ENCODE results near the gene ZNF474. TPM values are rescaled to one million over a fixed set of nuclear protein-coding genes. Genes with fewer than 3 reads are reported as not detected.
"Not testable (repeated sequence)": the region's sequence is repeated elsewhere in the genome, so short reads cannot be mapped to it uniquely, and the experiment has no call there.

The ZNF474 gene
- under 1 TPM in 2 of 3 donors, not detected in 1; 0.25 to 0.40 TPM for total RNA-seq

- no peak for DNase-seq
- ATAC-seq = no peak
- Mint-ChIP-seq H3K4me3 (no peak within 1 kb of the TSS), H3K27me3 (ENCODE audit: low read depth) (peaks cover 2% of the 10 kb centered on the region), H3K9me3 (no peaks in the 10 kb centered on the region), H3K36me3 (ENCODE audit: insufficient read depth) (no peaks in the 10 kb centered on the region), H3K4me1 (ENCODE audit: low read depth) (no peaks in the 10 kb centered on the region)
Measured at GRCh38 chr5:122129306-122129705, at the start of gene ZNF474. ZNF474 (plus strand) TSS chr5:122129546; CDS start chr5:122151991, 22,445 bp downstream.

- Mint-ChIP-seq H3K36me3 (ENCODE audit: insufficient read depth) (no peaks in the 10 kb centered on the region), H3K27me3 (ENCODE audit: low read depth) (peaks cover 28% of the 10 kb centered on the region), H3K4me1 (ENCODE audit: low read depth) (peaks cover 13% of the 10 kb centered on the region), H3K4me3 (no peak overlapping the region), H3K9me3 (no peaks in the 10 kb centered on the region)
- no peak for ATAC-seq
- DNase-seq = no peak
Measured at GRCh38 chr5:122081541-122081940, 47.8 kb upstream of the ZNF474 start.

GRCh38 chr5:122083535-122083934 is 45.8 kb upstream of the ZNF474 start:
- peaks cover 14% of the 10 kb centered on the region for H3K27me3 Mint-ChIP-seq (ENCODE audit: low read depth)
- H3K4me3 Mint-ChIP-seq = no peak overlapping the region
- H3K9me3 Mint-ChIP-seq = no peaks in the 10 kb centered on the region
- H3K36me3 Mint-ChIP-seq (ENCODE audit: insufficient read depth) = no peaks in the 10 kb centered on the region
- ATAC-seq = no peak
- H3K4me1 Mint-ChIP-seq (ENCODE audit: low read depth) = no peaks in the 10 kb centered on the region
- no peak for DNase-seq

GRCh38 chr5:122085041-122085440 is 44.3 kb upstream of the ZNF474 start:
- ATAC-seq (no peak), DNase-seq (no peak)
- Mint-ChIP-seq H3K4me1 (ENCODE audit: low read depth) (no peaks in the 10 kb centered on the region), H3K27me3 (ENCODE audit: low read depth) (peaks cover 4% of the 10 kb centered on the region), H3K4me3 (no peak overlapping the region), H3K36me3 (ENCODE audit: insufficient read depth) (no peaks in the 10 kb centered on the region), H3K9me3 (no peaks in the 10 kb centered on the region)

- H3K4me3 Mint-ChIP-seq = no peak overlapping the region
- H3K36me3 Mint-ChIP-seq (ENCODE audit: insufficient read depth) = no peaks in the 10 kb centered on the region
- DNase-seq (no peak), ATAC-seq (no peak)
- no peaks in the 10 kb centered on the region for H3K4me1 Mint-ChIP-seq (ENCODE audit: low read depth)
- H3K27me3 Mint-ChIP-seq (ENCODE audit: low read depth) = peaks cover 3% of the 10 kb centered on the region
- no peaks in the 10 kb centered on the region for H3K9me3 Mint-ChIP-seq
Measured at GRCh38 chr5:122089096-122090013, 40.0 kb upstream of the ZNF474 start.

- Mint-ChIP-seq H3K36me3 (ENCODE audit: insufficient read depth) (no peaks in the 10 kb centered on the region), H3K4me1 (ENCODE audit: low read depth) (no peaks in the 10 kb centered on the region), H3K9me3 (no peaks in the 10 kb centered on the region), H3K4me3 (no peak overlapping the region), H3K27me3 (ENCODE audit: low read depth) (peaks cover 3% of the 10 kb centered on the region)
- DNase-seq (no peak), ATAC-seq (no peak)
Measured at GRCh38 chr5:122091936-122092600, 37.3 kb upstream of the ZNF474 start.

- Mint-ChIP-seq H3K9me3 (no peaks in the 10 kb centered on the region), H3K4me1 (ENCODE audit: low read depth) (no peaks in the 10 kb centered on the region), H3K27me3 (ENCODE audit: low read depth) (peaks cover 3% of the 10 kb centered on the region), H3K4me3 (no peak overlapping the region), H3K36me3 (ENCODE audit: insufficient read depth) (no peaks in the 10 kb centered on the region)
- DNase-seq (no peak), ATAC-seq (no peak)
Measured at GRCh38 chr5:122093415-122094180, 35.7 kb upstream of the ZNF474 start.

- not testable (repeated sequence) for H3K9me3 Mint-ChIP-seq; DNase-seq; ATAC-seq; H3K4me3 Mint-ChIP-seq; H3K27me3 Mint-ChIP-seq (ENCODE audit: low read depth); H3K4me1 Mint-ChIP-seq (ENCODE audit: low read depth); H3K36me3 Mint-ChIP-seq (ENCODE audit: insufficient read depth)
Measured at GRCh38 chr5:122094251-122094650, 35.1 kb upstream of the ZNF474 start.

- Mint-ChIP-seq H3K36me3 (ENCODE audit: insufficient read depth) (no peaks in the 10 kb centered on the region), H3K4me1 (ENCODE audit: low read depth) (no peaks in the 10 kb centered on the region), H3K27me3 (ENCODE audit: low read depth) (peaks cover 3% of the 10 kb centered on the region), H3K4me3 (no peak overlapping the region), H3K9me3 (no peaks in the 10 kb centered on the region)
- DNase-seq = no peak
- ATAC-seq = no peak
Measured at GRCh38 chr5:122095158-122095557, 34.2 kb upstream of the ZNF474 start.

GRCh38 chr5:122097391-122097790 is 32.0 kb upstream of the ZNF474 start:
- H3K4me3 Mint-ChIP-seq = no peak overlapping the region
- no peaks in the 10 kb centered on the region for H3K27me3 Mint-ChIP-seq (ENCODE audit: low read depth)
- H3K9me3 Mint-ChIP-seq = no peaks in the 10 kb centered on the region
- H3K36me3 Mint-ChIP-seq (ENCODE audit: insufficient read depth) = no peaks in the 10 kb centered on the region
- ATAC-seq (no peak), DNase-seq (no peak)
- H3K4me1 Mint-ChIP-seq (ENCODE audit: low read depth) = no peaks in the 10 kb centered on the region

GRCh38 chr5:122099060-122099790 is 30.1 kb upstream of the ZNF474 start:
- Mint-ChIP-seq H3K4me1 (ENCODE audit: low read depth) (no peaks in the 10 kb centered on the region), H3K36me3 (ENCODE audit: insufficient read depth) (no peaks in the 10 kb centered on the region), H3K9me3 (no peaks in the 10 kb centered on the region), H3K27me3 (ENCODE audit: low read depth) (no peaks in the 10 kb centered on the region), H3K4me3 (no peak overlapping the region)
- DNase-seq (no peak), ATAC-seq (no peak)

GRCh38 chr5:122101636-122102285 is 27.6 kb upstream of the ZNF474 start:
- Mint-ChIP-seq H3K4me1 (ENCODE audit: low read depth) (no peaks in the 10 kb centered on the region), H3K9me3 (no peaks in the 10 kb centered on the region), H3K4me3 (no peak overlapping the region), H3K27me3 (ENCODE audit: low read depth) (no peaks in the 10 kb centered on the region), H3K36me3 (ENCODE audit: insufficient read depth) (no peaks in the 10 kb centered on the region)
- no peak for ATAC-seq
- DNase-seq = no peak

GRCh38 chr5:122102825-122103224 is 26.5 kb upstream of the ZNF474 start:
- Mint-ChIP-seq H3K4me1 (ENCODE audit: low read depth) (no peaks in the 10 kb centered on the region), H3K9me3 (no peaks in the 10 kb centered on the region), H3K4me3 (no peak overlapping the region), H3K36me3 (ENCODE audit: insufficient read depth) (no peaks in the 10 kb centered on the region), H3K27me3 (ENCODE audit: low read depth) (no peaks in the 10 kb centered on the region)
- ATAC-seq (no peak), DNase-seq (no peak)
